MM.1S (cell line): Measurements from ENCODE around the gene LHFPL5.

Experiments
- CTCF ChIP-seq: fragments of 300-600 bp; sonication (generic); IDR thresholded peaks from 2 replicates; pipeline ENCODE4 v1.5.1; 2016; ENCODE audit warnings: antibody characterized with exemption, low read length, mixed read lengths
- EZH2 ChIP-seq: fragments of 300-600 bp; sonication (generic); optimal IDR thresholded peaks from 2 replicates; pipeline ENCODE3; 2017; ENCODE audit warnings: low read depth, mild to moderate bottlenecking, antibody characterized with exemption, low read length, mixed read lengths
- EZH2phosphoT487 ChIP-seq: fragments of 300-600 bp; sonication (generic); IDR thresholded peaks from 2 replicates; pipeline ENCODE4 v1.6.1; 2018; ENCODE audit warnings: antibody characterized with exemption, low read length

GRCh38 chr6:35778437-35778836, 26.7 kb upstream of the LHFPL5 start:
- no peak for TF ChIP-seq CTCF
- TF ChIP-seq EZH2phosphoT487: no peak
- TF ChIP-seq EZH2: no peak
